Non-pigmented ciliary epithelial cell (primary cell): ENCODE results near the gene ST3GAL3.

Source experiments
- DNase-seq: peaks from one replicate; pipeline ENCODE4 v3.0.0-alpha.2; 2010; ENCODE audit warnings: low read depth

ST3GAL3 gene, protein sequence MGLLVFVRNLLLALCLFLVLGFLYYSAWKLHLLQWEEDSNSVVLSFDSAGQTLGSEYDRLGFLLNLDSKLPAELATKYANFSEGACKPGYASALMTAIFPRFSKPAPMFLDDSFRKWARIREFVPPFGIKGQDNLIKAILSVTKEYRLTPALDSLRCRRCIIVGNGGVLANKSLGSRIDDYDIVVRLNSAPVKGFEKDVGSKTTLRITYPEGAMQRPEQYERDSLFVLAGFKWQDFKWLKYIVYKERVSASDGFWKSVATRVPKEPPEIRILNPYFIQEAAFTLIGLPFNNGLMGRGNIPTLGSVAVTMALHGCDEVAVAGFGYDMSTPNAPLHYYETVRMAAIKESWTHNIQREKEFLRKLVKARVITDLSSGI

DNA sequence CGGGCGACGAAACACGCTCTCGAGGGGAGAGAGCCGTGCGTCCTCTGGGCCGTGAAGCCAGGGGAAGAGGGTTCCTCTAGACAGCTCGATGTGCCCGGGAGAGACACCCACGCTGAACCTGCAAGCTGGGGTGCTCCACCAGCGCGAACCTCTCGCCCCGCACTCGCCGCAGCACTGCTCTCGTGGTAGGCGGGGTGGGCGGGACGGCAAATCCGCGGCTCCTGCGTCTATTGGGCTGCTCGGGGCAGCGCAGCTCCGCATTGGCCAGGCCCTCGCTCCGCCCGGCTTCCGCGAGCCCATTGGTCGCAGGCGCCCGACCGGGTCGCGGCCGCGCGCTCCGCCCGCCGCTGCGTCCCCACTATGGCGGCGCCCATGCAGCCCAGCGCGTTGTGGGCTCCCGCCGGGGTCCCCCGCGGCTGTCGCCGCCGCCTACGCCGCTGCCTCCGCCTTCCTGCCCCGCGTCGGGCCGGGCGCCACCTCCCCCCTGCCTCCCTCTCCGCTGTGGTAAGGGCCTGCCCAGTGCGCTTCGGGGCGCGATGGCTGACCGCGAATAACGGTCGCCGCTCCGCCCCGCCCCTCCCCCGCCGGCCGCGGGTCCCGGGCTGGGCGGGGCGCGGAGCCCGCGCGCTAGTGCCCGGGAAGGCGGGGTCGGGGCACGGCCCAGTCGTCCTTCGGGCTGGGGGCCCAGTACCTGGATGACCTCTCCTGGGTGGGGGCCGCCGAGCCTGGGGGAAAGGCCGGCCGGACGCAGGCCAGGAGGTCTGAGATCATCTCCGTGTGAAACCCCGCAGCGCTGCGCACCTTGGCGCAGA is at the start of gene ST3GAL3:
TSS of gene ST3GAL3 (plus strand) at position 347 of the 812 bp plus-strand sequence. CDS start 28,727 bp downstream, outside the sequence.
- DNase-seq, result peak; percentile 49

GRCh38 chr1:43659212-43660166 is 47.8 kb upstream of the ST3GAL3 start:
- no peak for DNase-seq

DNA sequence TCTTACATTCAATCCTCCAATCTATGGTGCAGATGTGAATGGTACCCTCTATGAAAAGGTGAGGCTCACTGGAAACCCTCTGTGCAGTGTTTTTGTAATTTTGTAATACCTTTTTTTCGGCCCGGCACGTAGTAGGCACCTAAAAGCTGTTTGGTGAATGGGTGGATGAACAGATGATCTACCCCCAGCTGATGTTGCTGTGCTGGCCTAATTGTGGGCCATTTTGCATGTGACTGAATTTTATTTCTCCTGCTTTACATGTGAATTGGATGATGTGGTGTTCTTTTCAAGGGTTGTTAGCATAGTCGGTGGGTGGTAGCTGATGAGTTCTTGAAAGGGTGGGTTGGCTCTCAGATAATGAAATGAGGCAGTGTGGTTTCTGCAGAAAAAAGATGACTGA is 47.0 kb upstream of the ST3GAL3 start:
- no peak for DNase-seq

DNA sequence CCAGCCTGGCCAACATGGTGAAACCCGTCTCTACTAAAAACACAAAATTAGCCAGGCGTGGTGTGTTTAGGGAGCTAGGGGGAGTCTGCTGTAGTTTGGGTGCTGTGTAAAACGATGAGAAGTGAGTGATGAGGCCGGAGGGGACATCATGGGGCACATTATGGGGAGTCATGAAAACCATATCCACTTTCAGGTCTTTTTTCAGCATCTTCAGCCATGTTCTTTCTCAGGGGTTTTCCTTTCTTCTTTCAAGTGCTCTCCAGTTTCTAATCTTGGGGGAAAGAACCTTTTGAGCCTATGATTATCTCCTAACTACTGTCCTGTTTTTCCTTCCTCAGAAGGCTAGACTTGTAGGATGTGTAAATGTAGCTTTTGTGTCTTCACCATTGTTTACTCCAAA is 43.0 kb upstream of the ST3GAL3 start:
- DNase-seq, result no peak

DNA sequence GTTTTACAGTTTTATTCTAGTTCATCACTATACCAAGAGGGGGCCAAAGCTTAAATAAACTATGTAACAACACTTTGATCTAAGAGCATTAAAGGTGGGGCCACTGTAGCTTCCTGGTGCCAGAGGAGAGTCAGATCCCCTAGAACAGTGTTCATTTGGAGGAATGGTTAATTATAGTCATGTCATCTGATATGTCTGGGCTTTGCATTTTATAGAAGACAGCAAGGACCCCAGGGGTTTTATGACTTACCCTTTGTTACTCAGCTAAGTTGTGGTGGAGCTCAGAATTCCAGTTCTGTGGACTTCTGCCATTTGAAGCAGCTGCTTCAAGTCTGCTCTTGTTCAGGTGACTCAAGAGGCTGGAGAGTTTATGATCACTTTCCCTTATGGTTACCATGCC is 40.7 kb upstream of the ST3GAL3 start:
- DNase-seq, result no peak

DNA sequence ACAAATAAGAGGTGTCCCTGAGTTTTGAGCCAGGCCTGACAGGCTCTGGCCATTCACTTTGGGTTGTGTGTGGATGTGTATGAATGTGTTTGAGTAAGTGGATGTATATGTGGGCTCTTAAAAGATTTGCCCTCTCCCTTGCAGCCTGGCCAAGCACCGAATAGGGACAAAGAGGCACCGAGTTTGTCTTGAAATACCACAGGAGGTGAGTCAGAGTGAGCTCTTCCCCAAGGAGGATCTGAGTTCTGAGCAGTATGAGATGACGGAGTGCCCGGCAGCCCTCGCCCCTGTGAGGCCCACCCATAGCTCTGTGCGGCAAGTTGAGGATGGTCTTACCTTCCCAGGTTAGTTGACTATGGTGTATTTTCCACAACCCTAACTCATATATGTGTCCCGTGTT is 38.4 kb upstream of the ST3GAL3 start:
- DNase-seq, result no peak

GRCh38 chr1:43669878-43670277 is 37.5 kb upstream of the ST3GAL3 start:
- DNase-seq, result no peak

DNA sequence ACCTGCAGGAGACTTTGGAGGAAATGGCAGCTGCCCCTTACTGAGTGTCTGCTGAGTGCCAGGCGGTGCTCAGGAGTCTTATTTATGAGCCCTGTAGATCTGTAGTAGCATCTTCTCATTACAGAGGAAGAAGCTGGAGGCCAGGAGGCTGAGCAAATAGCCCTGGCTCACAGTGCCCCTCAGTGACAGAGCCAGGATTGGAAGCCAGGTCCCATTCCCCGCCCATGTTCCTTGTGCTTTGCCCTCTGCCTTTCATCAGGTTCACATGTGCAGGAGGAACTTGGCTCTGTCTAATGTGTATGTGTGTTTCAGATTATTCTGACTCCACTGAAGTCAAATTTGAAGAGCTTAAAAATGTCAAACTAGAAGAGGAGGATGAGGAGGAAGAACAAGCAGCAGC is 36.1 kb upstream of the ST3GAL3 start:
- no peak for DNase-seq

GRCh38 chr1:43671626-43672330 is 35.6 kb upstream of the ST3GAL3 start:
- DNase-seq, result peak; percentile 55

DNA sequence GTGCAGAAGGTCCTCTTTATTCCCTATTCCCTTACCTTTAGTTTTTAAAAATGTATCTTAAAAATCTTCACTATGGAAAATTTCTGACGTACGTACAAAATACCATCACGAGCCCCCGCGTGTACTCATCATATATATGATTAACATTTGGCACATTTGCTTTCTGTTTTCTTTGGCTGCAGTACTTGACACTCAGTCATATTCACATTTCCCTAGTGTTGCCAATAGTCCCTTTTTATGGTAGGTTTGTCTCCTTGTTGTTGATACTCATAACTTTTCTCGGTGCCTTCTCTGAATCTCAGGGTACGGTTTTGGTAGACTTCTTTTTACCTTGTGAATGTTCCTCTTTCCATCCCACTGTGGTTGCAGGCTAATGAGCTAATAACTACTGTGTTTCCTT is 34.1 kb upstream of the ST3GAL3 start:
- DNase-seq, result no peak

DNA sequence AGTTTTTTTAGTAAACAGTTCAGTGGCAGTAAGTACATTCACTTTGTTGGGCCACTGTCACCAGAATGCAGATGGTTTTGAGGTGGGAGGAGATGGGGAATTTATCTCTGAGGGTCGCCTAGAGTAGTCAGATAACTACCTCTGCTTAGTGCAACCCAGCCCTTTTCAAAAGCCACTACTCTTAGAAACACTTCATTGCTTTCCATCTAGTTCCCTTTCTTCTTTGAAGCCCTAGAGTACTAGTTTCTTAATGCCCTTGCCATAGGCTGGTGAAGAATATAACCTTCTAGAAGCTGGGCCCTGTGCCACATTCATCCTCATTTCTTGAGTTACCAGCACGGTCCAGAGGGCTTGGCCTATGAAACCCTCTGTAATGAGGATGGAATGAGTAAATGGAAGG is 28.4 kb upstream of the ST3GAL3 start:
- DNase-seq, result no peak

DNA sequence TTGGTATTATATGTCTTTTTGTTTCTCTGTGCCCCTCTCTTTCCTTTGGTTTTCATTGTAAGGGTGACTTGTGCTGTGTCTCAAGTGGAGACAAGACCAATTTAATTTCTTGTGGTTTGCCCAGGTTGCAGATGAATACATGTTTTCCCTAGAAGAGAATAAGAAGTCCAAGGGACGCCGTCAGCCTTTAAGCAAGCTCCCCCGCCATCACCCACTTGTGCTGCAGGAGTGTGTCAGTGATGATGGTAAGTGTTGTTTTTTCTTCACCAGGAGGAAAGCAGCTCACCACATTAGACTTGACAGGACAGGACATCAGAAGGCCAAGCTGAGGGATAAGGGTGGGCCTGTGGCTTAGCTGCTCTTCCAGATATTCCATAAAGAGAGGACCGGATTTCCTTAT is 23.8 kb upstream of the ST3GAL3 start:
- no peak for DNase-seq

- no peak for DNase-seq
Observed at GRCh38 chr1:43686801-43687200, 20.5 kb upstream of the ST3GAL3 start.

DNA sequence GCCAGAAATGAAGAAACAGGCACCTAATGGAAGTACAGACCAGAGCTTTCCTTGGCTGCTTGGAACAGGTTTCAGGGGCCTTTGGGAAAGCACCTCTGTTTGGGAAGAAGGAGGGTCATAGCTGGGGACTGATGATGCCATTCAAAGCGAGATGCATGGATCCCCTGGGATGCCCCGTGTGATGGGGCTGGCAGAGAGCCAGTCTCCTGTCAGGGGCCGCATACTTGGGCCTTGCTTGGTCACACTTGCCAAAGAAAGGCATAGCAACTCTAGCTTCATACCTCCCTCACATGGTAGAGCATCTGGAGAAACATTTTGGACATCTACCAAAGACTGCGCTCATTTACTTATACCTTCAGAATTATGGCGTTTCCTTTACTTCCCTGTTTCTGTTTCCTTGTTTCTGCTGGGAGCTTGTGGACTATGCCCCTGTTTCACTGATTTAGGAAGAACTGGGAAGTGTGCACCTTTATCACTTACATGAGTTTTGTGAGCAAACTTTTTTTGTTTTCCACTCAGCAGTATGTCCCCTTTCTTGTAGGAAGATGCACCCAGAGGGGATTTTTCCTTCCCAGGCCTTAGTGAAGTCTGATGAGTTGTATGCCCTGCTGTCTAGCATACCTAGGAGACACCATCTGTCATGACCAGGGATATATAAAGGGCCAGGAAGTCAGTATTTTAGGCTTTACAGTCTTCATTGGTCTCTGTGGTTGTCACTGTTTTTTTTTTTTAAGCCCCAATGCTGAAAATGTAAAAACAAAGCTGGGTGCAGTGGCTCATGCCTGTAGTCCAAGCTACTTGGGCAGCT is 19.8 kb upstream of the ST3GAL3 start:
- DNase-seq, result no peak

GRCh38 chr1:43688109-43688387 is 19.3 kb upstream of the ST3GAL3 start:
- DNase-seq, result no peak

DNA sequence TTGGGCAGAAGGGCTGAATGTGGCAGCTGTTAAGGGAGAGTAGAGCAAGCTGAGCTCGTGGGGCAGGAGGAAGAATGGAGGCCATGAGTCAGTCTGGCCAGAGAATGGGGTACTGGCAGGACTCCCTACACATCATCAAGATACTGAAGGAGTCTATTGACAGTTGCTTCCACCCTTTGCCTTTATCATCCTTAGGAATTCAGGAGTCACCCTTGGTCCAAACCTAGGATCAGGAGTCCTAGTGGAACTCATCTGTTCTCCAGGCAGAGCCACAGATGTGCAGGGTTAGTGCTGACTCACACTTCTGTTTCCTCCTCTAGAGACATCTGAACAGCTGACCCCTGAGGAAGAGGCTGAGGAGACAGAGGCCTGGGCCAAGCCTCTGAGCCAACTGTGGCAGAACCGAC is 18.7 kb upstream of the ST3GAL3 start:
- DNase-seq, result peak; percentile 52

DNA sequence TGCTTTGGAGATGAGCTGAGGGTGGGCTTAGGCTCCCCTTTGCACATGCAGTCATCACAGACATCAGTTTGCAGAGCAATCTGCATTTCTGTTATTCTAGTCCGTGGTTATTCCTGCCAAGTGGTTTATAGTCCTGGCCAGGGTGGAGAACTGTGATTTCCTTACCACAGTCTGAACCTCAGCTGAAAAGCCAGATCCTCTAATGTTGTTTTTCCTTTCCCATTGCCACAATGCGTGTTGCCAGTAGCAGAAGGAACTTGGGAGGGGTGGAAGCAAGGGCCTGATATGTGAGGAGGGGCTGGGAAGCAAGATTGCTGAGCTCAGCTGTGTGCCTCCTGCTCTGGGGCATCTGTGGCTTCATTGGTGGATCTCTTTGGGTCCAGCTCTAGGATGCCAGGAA is 18.0 kb upstream of the ST3GAL3 start:
- no peak for DNase-seq

DNA sequence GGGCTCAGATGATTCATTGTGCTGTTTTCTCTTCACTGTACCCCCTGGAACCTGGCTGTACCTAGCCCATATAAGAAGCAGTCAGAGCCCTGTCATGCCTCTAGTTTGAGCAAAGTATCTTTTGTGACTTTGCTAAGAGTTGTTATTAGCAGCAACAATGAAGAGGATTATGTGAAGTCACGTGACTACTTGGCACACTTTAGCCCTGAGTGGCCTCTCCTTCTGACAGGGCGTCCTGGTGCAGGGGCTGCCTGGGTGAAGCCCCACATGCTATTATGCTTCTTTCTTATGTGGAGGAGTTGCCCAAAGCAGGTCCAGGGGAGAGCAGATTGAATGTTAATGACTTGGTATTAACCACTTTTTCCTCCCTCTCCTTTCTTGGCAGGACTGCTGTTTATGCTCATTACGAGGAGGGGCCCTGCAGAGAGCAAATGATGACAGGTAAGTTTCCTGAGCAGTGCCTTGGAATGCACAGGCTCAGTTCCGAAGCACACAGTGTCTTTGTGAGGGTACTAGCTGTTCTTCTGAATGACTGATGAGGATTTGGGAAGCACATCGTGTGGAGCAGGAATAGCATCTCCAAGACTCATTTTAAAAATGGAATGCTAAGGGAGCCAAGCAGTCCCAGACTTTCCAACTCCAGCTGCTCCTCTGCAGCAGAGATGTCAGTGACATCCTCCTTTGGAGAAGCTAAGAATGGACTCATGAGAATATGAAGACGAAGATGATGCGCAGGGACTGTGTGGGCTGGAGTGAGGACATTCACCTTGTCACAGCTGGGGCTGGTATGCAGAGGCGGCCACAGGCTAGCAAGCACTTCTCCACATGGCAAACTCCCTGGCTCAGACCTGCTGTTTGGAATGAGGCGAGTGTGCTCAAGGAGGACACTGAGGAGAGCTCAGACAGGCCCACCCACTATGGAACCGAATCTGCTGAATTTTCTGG is 15.2 kb upstream of the ST3GAL3 start:
- DNase-seq, result no peak

DNA sequence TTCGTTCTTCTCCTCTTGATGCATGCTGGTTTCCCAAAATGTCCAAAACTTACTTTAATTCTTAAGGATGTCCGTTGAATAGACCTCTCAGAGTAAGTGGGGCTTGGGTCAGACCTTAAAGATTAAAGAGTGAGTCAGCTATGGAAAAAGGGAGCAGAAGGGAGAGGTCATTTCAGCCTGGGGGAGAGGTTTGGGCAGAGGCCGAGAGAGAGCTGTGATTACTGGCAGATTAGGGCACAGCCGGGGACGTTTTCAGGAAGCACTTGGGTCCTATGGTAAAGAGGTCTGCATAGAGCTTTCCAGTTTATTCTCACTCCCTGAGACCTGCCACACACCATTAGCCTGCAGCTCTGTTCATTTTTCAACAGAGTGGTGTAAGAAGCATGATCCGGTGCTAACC is 14.0 kb upstream of the ST3GAL3 start:
- DNase-seq, result no peak

DNA sequence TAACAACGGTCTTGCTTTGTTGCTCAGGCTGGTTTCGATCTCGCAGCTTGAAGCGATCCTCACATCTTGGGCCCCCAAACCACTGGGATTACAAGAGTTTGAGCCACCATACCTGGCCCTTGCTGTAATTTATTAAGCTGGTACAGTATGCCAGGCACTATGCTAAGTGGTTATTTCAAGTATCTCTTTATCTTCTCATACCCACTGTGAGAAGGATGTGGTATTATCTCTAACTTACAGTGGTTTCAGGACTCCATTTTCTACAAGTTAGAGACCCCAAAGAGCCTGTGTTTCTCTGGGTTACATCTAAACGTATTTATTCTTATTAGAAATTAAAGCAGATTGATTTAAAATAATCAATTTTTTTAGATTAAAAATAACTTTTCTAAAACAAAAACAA is 8.1 kb upstream of the ST3GAL3 start:
- no peak for DNase-seq
